HepG2 (cell line): ENCODE data around the gene TRIP4. TPM values are rescaled to one million over a fixed set of nuclear protein-coding genes. Genes with fewer than 3 reads are reported as not detected.
A peak's percentile ranks its signal among the peaks of the same experiment; 100 is the strongest.

ENCODE experiments used
- ATAC-seq: fragments of 200-7000 bp; cut with Tn5 transposase; 3 replicates; pipeline ENCODE4 v1.9.1; 2020; ENCODE audit warnings: mild to moderate bottlenecking, moderate library complexity
- BruUV-seq: library from RNA; stranded (reverse); fragments of 400-500 nt; replicated peaks from 2 replicates; lab custom pipeline; 2021; lab: Mats Ljungman, UMichigan
- CTCF ChIA-PET: fragments of 300-600 bp; formaldehyde crosslinking; extraction: SDS; loops from one replicate; lab custom pipeline; 2021; ENCODE audit warnings: low total read pairs, inconsistent platforms, low intra/inter-chr PET ratio; lab: Yijun Ruan, JAX
- POLR2A ChIA-PET: fragments of 350-600 bp; sonication (Branson Sonifier 250); formaldehyde crosslinking; loops from one replicate; lab custom pipeline; 2020; ENCODE audit warnings: antibody characterized with exemption, inconsistent platforms; lab: Yijun Ruan, JAX
- DNase-seq: peaks from one replicate; pipeline ENCODE4 v3.0.0-alpha.2; 2015; ENCODE audit warnings: low spot score
- FAIRE-seq: peaks from 3 replicates; lab custom pipeline; 2011; peaks lifted over from hg19 to GRCh38; lab: Jason Lieb, UNC
- H2AFZ ChIP-seq: one replicate; pipeline ENCODE4 v1.6.1; 2011; ENCODE audit warnings: low read length, inconsistent platforms
- H3K27ac ChIP-seq: fragments of 300-600 bp; 3 replicates; pipeline ENCODE4 v1.8.0; 2011; ENCODE audit warnings: mixed run types, mild to moderate bottlenecking, mixed read lengths, low read length, inconsistent platforms; ENCODE audit not compliant: insufficient read depth; ENCODE audit errors: extremely low read length
- H3K27me3 ChIP-seq, 2 experiments: fragments of 200-600 bp in 1 of 2; 2 replicates in 1 of 2; 3 replicates in 1 of 2; pipeline versions ENCODE4 v1.6.0 to v1.8.0; 2011; ENCODE audit warnings: low read length in 2 of 2, mild to moderate bottlenecking in 2 of 2, moderate library complexity in 2 of 2, inconsistent platforms in 1 of 2; ENCODE audit not compliant: insufficient read depth in 2 of 2, control insufficient read depth in 1 of 2
- H3K36me3 ChIP-seq, 2 experiments: fragments of 200-600 bp in 1 of 2; replicated peaks in 1 of 2; 2 replicates in 1 of 2; 3 replicates in 1 of 2; pipeline versions ENCODE4 v1.5.1 to v1.8.0; 2011; ENCODE audit warnings: low read length in 2 of 2, inconsistent platforms in 1 of 2; ENCODE audit not compliant: insufficient read depth in 2 of 2, control insufficient read depth in 1 of 2
- H3K4me1 ChIP-seq: 2 replicates; pipeline ENCODE4 v1.5.1; 2012; ENCODE audit warnings: low read length, inconsistent platforms; ENCODE audit not compliant: insufficient read depth
- H3K4me2 ChIP-seq: 2 replicates; pipeline ENCODE4 v1.6.0; 2011; ENCODE audit warnings: low read depth, low read length, inconsistent platforms
- H3K4me3 ChIP-seq, 3 experiments: fragments of 200-600 bp in 1 of 3; sonication (generic), shearing (Covaris generic) in 1 of 3; replicated peaks in 1 of 3; 2 replicates each; pipeline ENCODE4 v1.5.1; 2011 to 2016; ENCODE audit warnings: low read length in 3 of 3, inconsistent platforms in 2 of 3, low read depth in 2 of 3, mild to moderate bottlenecking in 2 of 3, control low read depth in 1 of 3, mixed read lengths in 1 of 3; ENCODE audit not compliant: insufficient read depth in 1 of 3
- H3K79me2 ChIP-seq: one replicate; pipeline ENCODE4 v1.6.1; 2011; ENCODE audit warnings: low read length, inconsistent platforms; ENCODE audit not compliant: insufficient read depth
- H3K9ac ChIP-seq: 2 replicates; pipeline ENCODE4 v1.6.0; 2011; ENCODE audit warnings: mild to moderate bottlenecking, low read depth, low read length, inconsistent platforms; ENCODE audit not compliant: insufficient read depth
- H3K9me3 ChIP-seq: 2 replicates; pipeline ENCODE4 v1.5.1; 2012; ENCODE audit warnings: mild to moderate bottlenecking, low read length
- H4K20me1 ChIP-seq: 2 replicates; pipeline ENCODE4 v1.6.0; 2011; ENCODE audit warnings: inconsistent platforms, mild to moderate bottlenecking, low read length, moderate library complexity; ENCODE audit not compliant: insufficient read depth
- ZBTB44 ChIP-seq: sonication (generic); formaldehyde crosslinking; IDR thresholded peaks from 2 replicates; pipeline ENCODE4 v1.4.0; 2020; ENCODE audit warnings: missing genetic modification reagents
- ZNF609 ChIP-seq: sonication (generic); formaldehyde crosslinking; IDR thresholded peaks from 2 replicates; pipeline ENCODE4 v1.4.0; 2020; ENCODE audit warnings: mild to moderate bottlenecking, missing genetic modification reagents, borderline replicate concordance
- in situ Hi-C: cut with HindIII; loops from 2 replicates; pipeline ENCODE4 v1.10.0; 2017; ENCODE audit warnings: low pct_unique_long_range_greater_than_20kb; ENCODE audit not compliant: extremely low pct_ligation_motif_present
- intact Hi-C: fragments of 100-400 bp; cut with micrococcal nuclease; formaldehyde crosslinking; loops from one replicate; pipeline ENCODE4 v1.10.0; 2022; ENCODE audit not compliant: unreplicated experiment
- polyA plus RNA-seq, 8 experiments: library from polyadenylated mRNA; depleted of rRNA in 3 of 8; stranded (reverse) in 7 of 8; unstranded in 1 of 8; fragments of >200 nt; fragmentation: Illumina TruSeq in 4 of 8; extraction: Trizol in 4 of 8; gene quantifications; 2 replicates each; pipeline versions ENCODE4 v1.2.1 to v1.2.3, GENCODE V29; 2011 to 2016; ENCODE audit warnings: low read depth in 4 of 8, missing spikeins in 1 of 8, mixed read lengths in 1 of 8; ENCODE audit not compliant: insufficient read depth in 1 of 8
- total RNA-seq, 5 experiments: library from RNA; depleted of rRNA; stranded (reverse); fragments of >200 nt; fragmentation: Illumina TruSeq; extraction: Trizol; gene quantifications; 2 replicates each; pipeline ENCODE4 v1.2.3, GENCODE V29; 2016; ENCODE audit warnings: low read depth in 1 of 5
- TF ChIP-seq, protein P1 (sequence below), 2 experiments: fragments of 450-650 bp in 1 of 2; sonication (generic) in 1 of 2; formaldehyde crosslinking in 1 of 2; IDR thresholded peaks; 2 replicates each; pipeline versions ENCODE4 v1.6.1 to v1.8.0; 2016 to 2022; ENCODE audit warnings: antibody characterized with exemption in 1 of 2, mild to moderate bottlenecking in 1 of 2, missing genetic modification reagents in 1 of 2

The TRIP4 gene
- total and polyA plus RNA-seq, 2 of the 13 experiments (the other 11 are each of a cell fraction or from before 2014, with no cell fraction given), result 7.1 to 11.8 TPM

GRCh38 chr15:64462492-64462891 is 74.9 kb downstream of the TRIP4 start:
- intact Hi-C loops (no loop called here), in situ Hi-C loops (no loop called here)
- FAIRE-seq, result no peak
- DNase-seq, result no peak
- ChIA-PET POLR2A (no interaction called here), CTCF (no interaction called here)
- Histone ChIP-seq H2AFZ (no peak overlapping the region), H3K4me1 (peaks cover 63% of the 10 kb centered on the region), H3K9me3 (no peaks in the 10 kb centered on the region), H3K4me3 (no peak overlapping the region), H3K79me2 (peaks cover 41% of the 10 kb centered on the region), H3K9ac (no peak overlapping the region), H3K27ac (no peak overlapping the region), H3K27me3 (no peaks in the 10 kb centered on the region), H3K4me2 (peak overlapping the region; percentile 85), H4K20me1 (peaks cover 11% of the 10 kb centered on the region; the same call in 1 of the 2 replicates), H3K36me3 (no peaks in the 10 kb centered on the region; a peak in 1 of 5 replicates)
- ATAC-seq, result no peak
- BruUV-seq, result TSS peak; percentile 40
- TF ChIP-seq ZNF609 (no peak), ZBTB44 (CRISPR knock-in tag) (no peak)
- TF ChIP-seq, protein P1, sequence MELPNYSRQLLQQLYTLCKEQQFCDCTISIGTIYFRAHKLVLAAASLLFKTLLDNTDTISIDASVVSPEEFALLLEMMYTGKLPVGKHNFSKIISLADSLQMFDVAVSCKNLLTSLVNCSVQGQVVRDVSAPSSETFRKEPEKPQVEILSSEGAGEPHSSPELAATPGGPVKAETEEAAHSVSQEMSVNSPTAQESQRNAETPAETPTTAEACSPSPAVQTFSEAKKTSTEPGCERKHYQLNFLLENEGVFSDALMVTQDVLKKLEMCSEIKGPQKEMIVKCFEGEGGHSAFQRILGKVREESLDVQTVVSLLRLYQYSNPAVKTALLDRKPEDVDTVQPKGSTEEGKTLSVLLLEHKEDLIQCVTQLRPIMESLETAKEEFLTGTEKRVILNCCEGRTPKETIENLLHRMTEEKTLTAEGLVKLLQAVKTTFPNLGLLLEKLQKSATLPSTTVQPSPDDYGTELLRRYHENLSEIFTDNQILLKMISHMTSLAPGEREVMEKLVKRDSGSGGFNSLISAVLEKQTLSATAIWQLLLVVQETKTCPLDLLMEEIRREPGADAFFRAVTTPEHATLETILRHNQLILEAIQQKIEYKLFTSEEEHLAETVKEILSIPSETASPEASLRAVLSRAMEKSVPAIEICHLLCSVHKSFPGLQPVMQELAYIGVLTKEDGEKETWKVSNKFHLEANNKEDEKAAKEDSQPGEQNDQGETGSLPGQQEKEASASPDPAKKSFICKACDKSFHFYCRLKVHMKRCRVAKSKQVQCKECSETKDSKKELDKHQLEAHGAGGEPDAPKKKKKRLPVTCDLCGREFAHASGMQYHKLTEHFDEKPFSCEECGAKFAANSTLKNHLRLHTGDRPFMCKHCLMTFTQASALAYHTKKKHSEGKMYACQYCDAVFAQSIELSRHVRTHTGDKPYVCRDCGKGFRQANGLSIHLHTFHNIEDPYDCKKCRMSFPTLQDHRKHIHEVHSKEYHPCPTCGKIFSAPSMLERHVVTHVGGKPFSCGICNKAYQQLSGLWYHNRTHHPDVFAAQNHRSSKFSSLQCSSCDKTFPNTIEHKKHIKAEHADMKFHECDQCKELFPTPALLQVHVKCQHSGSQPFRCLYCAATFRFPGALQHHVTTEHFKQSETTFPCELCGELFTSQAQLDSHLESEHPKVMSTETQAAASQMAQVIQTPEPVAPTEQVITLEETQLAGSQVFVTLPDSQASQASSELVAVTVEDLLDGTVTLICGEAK (IDR thresholded peaks at IDR 0.05), result no peak
- TF ChIP-seq, protein P1 (CRISPR knock-in tag; IDR thresholded peaks at IDR 0.05), result no peak
